ENCODE data around the gene UNC5B. TPM values are rescaled to one million over a fixed set of nuclear protein-coding genes. Genes with fewer than 3 reads are reported as not detected.
A peak's percentile ranks its signal among the peaks of the same experiment; 100 is the strongest.

The UNC5B gene
- total and polyA plus RNA-seq, 4 experiments from 2014 or later, result not detected

DNA sequence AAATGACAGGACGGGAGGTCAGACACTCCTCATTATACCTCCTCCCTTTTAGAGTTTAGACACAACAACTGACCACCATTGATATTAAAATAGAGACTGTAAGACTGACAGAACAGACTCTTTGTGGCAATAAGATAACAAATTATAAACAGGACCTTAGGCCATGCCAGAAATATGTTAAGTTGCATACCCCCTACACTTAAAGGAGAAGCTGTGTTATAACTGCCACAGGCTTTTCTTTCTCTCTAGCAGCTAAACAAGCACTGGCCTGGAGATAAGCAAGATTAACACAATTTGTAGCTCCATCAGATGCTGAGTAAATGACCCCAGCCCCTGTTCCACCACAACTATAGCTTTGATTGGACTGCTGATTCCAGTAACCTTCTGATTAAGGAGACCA, 10.5 kb upstream of the UNC5B start:
- ChIA-PET POLR2A (ENCODE audit: partially characterized antibody) (no interaction called here), CTCF (ENCODE audit: partially characterized antibody) (no interaction called here)
- no peak overlapping the region for H3K4me3 Mint-ChIP-seq
- Histone ChIP-seq H3K27ac (ENCODE audit: low read depth, low read length) (no peak overlapping the region), H3K9me3 (ENCODE audit: control insufficient read depth in 1 of 2, low read length in 2 of 2) (peaks cover 0 to 10% of the 10 kb centered on the region in 2 donors), H3K36me3 (ENCODE audit: insufficient read depth, low read length) (no peaks in the 10 kb centered on the region), H3K4me1 (ENCODE audit: insufficient read depth, low read length) (no peaks in the 10 kb centered on the region), H3K27me3 (ENCODE audit: insufficient read depth, low read length) (peaks cover 7% of the 10 kb centered on the region), H3K4me3 (ENCODE audit: low read length in 2 of 2) (no peak overlapping the region)
- H3K36me3 Mint-ChIP-seq, result peaks cover 0 to 4% of the 10 kb centered on the region in 2 donors
- H3K27me3 Mint-ChIP-seq, result peaks cover 15 to 23% of the 10 kb centered on the region in 2 donors
- peaks cover 0 to 22% (median 17%) of the 10 kb centered on the region in 8 donors for H3K9me3 Mint-ChIP-seq
- intact Hi-C loops (cut with micrococcal nuclease), result loop anchor here (10.0 kb wide), 1 partner anchor 387 kb away; the partner anchor contains the start of gene SGPL1
- H3K4me1 Mint-ChIP-seq, result no peaks in the 10 kb centered on the region
- H3K27ac Mint-ChIP-seq, result no peak overlapping the region
- no peak for DNase-seq

DNA sequence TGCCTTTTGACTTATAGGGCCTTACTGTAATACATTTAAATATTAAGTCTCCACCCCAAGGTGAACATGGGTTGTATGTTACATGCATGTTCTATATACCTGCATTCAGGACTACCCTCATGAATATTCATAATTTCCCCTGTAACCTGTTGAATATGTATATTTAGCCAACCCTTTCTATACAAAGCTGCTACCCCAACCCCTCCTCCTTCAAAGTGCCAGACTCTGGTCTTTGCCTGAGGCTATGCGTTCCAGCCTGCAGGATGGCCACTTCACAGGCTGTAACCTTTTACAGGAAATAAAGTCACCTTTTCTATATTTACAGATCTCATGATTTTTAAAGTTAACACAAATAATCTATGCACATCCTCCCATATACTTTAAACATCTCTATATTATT, 10.1 kb upstream of the UNC5B start:
- ChIA-PET POLR2A (ENCODE audit: partially characterized antibody) (no interaction called here), CTCF (ENCODE audit: partially characterized antibody) (no interaction called here)
- intact Hi-C loops (cut with micrococcal nuclease), result loop anchor here (10.0 kb wide), 1 partner anchor 388 kb away; the partner anchor contains the start of gene SGPL1
- Mint-ChIP-seq H3K36me3 (peaks cover 0 to 4% of the 10 kb centered on the region in 2 donors), H3K27ac (no peak overlapping the region), H3K4me3 (no peak overlapping the region), H3K4me1 (no peaks in the 10 kb centered on the region), H3K27me3 (peaks cover 18 to 26% of the 10 kb centered on the region in 2 donors), H3K9me3 (peaks cover 0 to 17% (median 15%) of the 10 kb centered on the region in 8 donors)
- H3K27ac ChIP-seq (ENCODE audit: low read depth, low read length), result no peak overlapping the region
- DNase-seq, result no peak
- no peak overlapping the region for H3K4me3 ChIP-seq (ENCODE audit: low read length in 2 of 2)
- H3K4me1 ChIP-seq (ENCODE audit: insufficient read depth, low read length), result no peaks in the 10 kb centered on the region
- peaks cover 0 to 7% of the 10 kb centered on the region in 2 donors for H3K9me3 ChIP-seq (ENCODE audit: control insufficient read depth in 1 of 2, low read length in 2 of 2)
- H3K36me3 ChIP-seq (ENCODE audit: insufficient read depth, low read length), result no peaks in the 10 kb centered on the region
- H3K27me3 ChIP-seq (ENCODE audit: insufficient read depth, low read length), result peaks cover 7% of the 10 kb centered on the region

DNA sequence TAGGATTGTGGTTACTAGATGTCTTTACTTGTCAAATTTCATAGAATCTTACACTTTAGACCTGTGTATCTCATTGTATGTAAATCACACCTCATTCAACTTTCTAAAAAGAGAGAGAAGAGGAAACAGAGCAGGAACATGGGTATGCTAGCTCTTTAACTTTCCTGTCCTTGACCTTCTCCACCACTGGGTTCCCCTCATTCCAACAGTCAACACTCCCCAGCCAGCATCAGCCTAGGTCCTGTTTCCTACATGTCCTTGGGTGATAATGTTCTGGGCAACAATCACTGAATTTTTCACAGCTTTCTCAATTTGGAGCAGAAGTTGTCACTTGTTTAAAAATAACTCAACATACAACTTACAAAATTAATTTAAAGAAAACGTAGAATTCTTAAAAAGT, 9.2 kb upstream of the UNC5B start:
- POLR2A ChIA-PET (ENCODE audit: partially characterized antibody), result no interaction called here
- H3K27ac Mint-ChIP-seq, result no peak overlapping the region
- peaks cover 23 to 34% of the 10 kb centered on the region in 2 donors for H3K27me3 Mint-ChIP-seq

DNA sequence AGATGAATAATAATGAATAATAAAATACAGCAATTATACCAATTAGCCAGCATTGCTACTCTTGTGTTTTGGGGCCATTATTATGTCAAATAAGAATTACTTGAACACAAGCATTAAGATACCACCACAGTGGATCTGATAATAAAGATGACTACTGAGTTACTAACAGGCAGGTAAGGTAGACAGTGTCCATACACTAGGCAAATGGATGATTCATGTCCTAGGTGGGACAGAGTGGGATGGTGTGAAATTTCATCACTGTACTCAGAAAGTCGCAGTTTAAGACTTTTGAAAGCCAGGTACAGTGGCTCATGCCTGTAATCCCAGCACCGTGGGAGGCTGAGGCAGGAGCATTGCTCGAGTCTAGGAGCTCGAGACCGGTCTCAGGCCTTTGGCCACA, 8.7 kb upstream of the UNC5B start:
- ChIA-PET POLR2A (ENCODE audit: partially characterized antibody) (no interaction called here), CTCF (ENCODE audit: partially characterized antibody) (no interaction called here)
- Mint-ChIP-seq H3K4me1 (no peaks in the 10 kb centered on the region), H3K9me3 (peaks cover 0 to 7% (median 4%) of the 10 kb centered on the region in 8 donors), H3K36me3 (peaks cover 0 to 4% of the 10 kb centered on the region in 2 donors), H3K4me3 (no peak overlapping the region), H3K27me3 (peaks cover 25 to 36% of the 10 kb centered on the region in 2 donors), H3K27ac (no peak overlapping the region)
- H3K4me1 ChIP-seq (ENCODE audit: insufficient read depth, low read length), result no peaks in the 10 kb centered on the region
- DNase-seq, result no peak
- H3K4me3 ChIP-seq (ENCODE audit: low read length in 2 of 2), result no peak overlapping the region
- peaks cover 0 to 2% of the 10 kb centered on the region in 2 donors for H3K9me3 ChIP-seq (ENCODE audit: control insufficient read depth in 1 of 2, low read length in 2 of 2)
- peaks cover 7% of the 10 kb centered on the region for H3K27me3 ChIP-seq (ENCODE audit: insufficient read depth, low read length)
- no peak overlapping the region for H3K27ac ChIP-seq (ENCODE audit: low read depth, low read length)
- intact Hi-C loops (cut with micrococcal nuclease), result loop anchor here (10.0 kb wide), 1 partner anchor 389 kb away; the partner anchor contains the start of gene SGPL1
- no peaks in the 10 kb centered on the region for H3K36me3 ChIP-seq (ENCODE audit: insufficient read depth, low read length)

More for the DNA sequence above, 9.2 kb upstream of the UNC5B start:
- Histone ChIP-seq H3K9me3 (ENCODE audit: control insufficient read depth in 1 of 2, low read length in 2 of 2) (peaks cover 0 to 7% of the 10 kb centered on the region in 2 donors), H3K4me1 (ENCODE audit: insufficient read depth, low read length) (no peaks in the 10 kb centered on the region), H3K27me3 (ENCODE audit: insufficient read depth, low read length) (peaks cover 7% of the 10 kb centered on the region), H3K36me3 (ENCODE audit: insufficient read depth, low read length) (no peaks in the 10 kb centered on the region), H3K4me3 (ENCODE audit: low read length in 2 of 2) (no peak overlapping the region), H3K27ac (ENCODE audit: low read depth, low read length) (no peak overlapping the region)
- H3K9me3 Mint-ChIP-seq, result peaks cover 0 to 13% (median 10%) of the 10 kb centered on the region in 8 donors
- no peaks in the 10 kb centered on the region for H3K4me1 Mint-ChIP-seq
- CTCF ChIA-PET (ENCODE audit: partially characterized antibody), result no interaction called here
- no peak for DNase-seq
- no peak overlapping the region for H3K4me3 Mint-ChIP-seq
- intact Hi-C loops (cut with micrococcal nuclease), result loop anchor here (10.0 kb wide), 1 partner anchor 388 kb away; the partner anchor contains the start of gene SGPL1
- H3K36me3 Mint-ChIP-seq, result peaks cover 0 to 4% of the 10 kb centered on the region in 2 donors

DNA sequence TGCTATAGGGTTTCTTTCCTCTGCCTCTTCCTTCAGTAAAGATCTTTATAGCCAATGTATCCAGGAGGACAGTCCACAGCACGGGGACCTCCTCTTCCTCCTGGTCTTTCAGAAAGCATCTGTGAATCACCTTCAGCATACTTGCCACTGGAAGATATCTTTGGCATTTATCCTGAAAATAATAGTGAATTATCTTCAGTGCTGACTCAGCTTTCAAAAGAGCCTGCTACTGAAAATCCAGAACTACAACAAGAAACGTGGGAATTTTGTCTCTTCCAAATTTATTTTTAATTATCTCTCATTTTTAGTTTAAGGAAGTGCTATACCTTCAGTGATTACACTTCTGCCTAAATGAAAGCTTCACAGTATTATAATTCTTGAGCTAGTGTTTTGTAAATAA, 7.6 kb upstream of the UNC5B start:
- H3K27ac Mint-ChIP-seq, result no peak overlapping the region
- no peak overlapping the region for H3K4me3 Mint-ChIP-seq
- Histone ChIP-seq H3K4me1 (ENCODE audit: insufficient read depth, low read length) (no peaks in the 10 kb centered on the region), H3K27ac (ENCODE audit: low read depth, low read length) (no peak overlapping the region), H3K9me3 (ENCODE audit: control insufficient read depth in 1 of 2, low read length in 2 of 2) (no peaks in the 10 kb centered on the region), H3K27me3 (ENCODE audit: insufficient read depth, low read length) (peaks cover 12% of the 10 kb centered on the region), H3K36me3 (ENCODE audit: insufficient read depth, low read length) (no peaks in the 10 kb centered on the region), H3K4me3 (ENCODE audit: low read length in 2 of 2) (no peak overlapping the region)
- CTCF ChIA-PET (ENCODE audit: partially characterized antibody), result no interaction called here
- H3K4me1 Mint-ChIP-seq, result no peaks in the 10 kb centered on the region
- H3K36me3 Mint-ChIP-seq, result no peaks in the 10 kb centered on the region
- POLR2A ChIA-PET (ENCODE audit: partially characterized antibody), result no interaction called here
- H3K9me3 Mint-ChIP-seq, result peaks cover 0 to 2% (median 0%) of the 10 kb centered on the region in 8 donors
- intact Hi-C loops (cut with micrococcal nuclease), result loop anchor here (10.0 kb wide), 1 partner anchor 390 kb away; the partner anchor contains the start of gene SGPL1
- DNase-seq, result no peak
- H3K27me3 Mint-ChIP-seq, result peaks cover 27 to 37% of the 10 kb centered on the region in 2 donors

DNA sequence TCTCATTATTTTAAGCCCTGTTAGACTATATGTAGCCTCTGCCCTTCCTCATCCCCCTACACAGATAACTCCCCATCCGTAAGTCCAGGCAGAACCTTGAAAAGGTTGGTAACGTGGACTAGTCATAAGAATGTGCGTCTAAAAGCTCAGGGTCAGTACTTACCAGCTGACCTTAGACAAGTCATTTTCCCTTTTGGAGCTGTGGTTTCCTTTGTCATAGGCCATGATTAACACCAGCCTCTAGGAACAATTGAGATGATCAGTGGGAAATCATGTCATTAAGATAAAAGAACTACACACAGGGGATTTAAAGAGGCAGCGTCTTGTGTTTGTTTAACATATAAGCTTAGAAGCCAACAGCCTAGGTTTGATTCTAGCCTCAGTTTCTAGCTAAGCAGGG, 6.9 kb upstream of the UNC5B start:
- Mint-ChIP-seq H3K9me3 (peaks cover 0 to 2% (median 0%) of the 10 kb centered on the region in 8 donors), H3K4me3 (no peak overlapping the region), H3K4me1 (no peaks in the 10 kb centered on the region), H3K27ac (no peak overlapping the region), H3K36me3 (no peaks in the 10 kb centered on the region), H3K27me3 (peaks cover 28 to 40% of the 10 kb centered on the region in 2 donors)
- intact Hi-C loops (cut with micrococcal nuclease), result loop anchor here (10.0 kb wide), 1 partner anchor 391 kb away; the partner anchor contains the start of gene SGPL1
- H3K4me1 ChIP-seq (ENCODE audit: insufficient read depth, low read length), result no peaks in the 10 kb centered on the region
- no peak for DNase-seq
- ChIA-PET POLR2A (ENCODE audit: partially characterized antibody) (no interaction called here), CTCF (ENCODE audit: partially characterized antibody) (no interaction called here)
- H3K27ac ChIP-seq (ENCODE audit: low read depth, low read length), result no peak overlapping the region
- H3K9me3 ChIP-seq (ENCODE audit: control insufficient read depth in 1 of 2, low read length in 2 of 2), result no peaks in the 10 kb centered on the region
- H3K4me3 ChIP-seq (ENCODE audit: low read length in 2 of 2), result no peak overlapping the region
- peaks cover 16% of the 10 kb centered on the region for H3K27me3 ChIP-seq (ENCODE audit: insufficient read depth, low read length)
- no peaks in the 10 kb centered on the region for H3K36me3 ChIP-seq (ENCODE audit: insufficient read depth, low read length)

DNA sequence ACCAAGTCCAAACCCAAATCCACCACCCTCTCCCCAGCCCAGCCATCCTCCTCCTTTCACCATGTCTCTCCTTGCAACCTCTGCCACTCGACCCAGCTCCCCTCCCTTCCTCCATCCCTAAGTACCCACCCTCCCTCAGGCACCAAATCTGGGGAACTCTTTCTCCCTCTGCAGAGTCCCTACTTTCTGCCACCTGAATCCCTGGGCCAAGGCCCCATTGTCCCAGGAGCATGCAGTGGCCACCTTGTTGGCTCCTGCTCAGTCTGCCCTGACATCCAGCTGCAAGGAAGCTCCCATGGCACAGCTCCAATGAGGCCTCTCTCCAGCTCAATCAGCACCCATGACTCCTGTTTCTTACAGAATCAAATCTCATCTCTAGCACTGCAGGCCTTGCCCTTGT, 5.5 kb upstream of the UNC5B start:
- ChIA-PET CTCF (ENCODE audit: partially characterized antibody) (no interaction called here), POLR2A (ENCODE audit: partially characterized antibody) (no interaction called here)
- Histone ChIP-seq H3K4me1 (ENCODE audit: insufficient read depth, low read length) (no peaks in the 10 kb centered on the region), H3K27ac (ENCODE audit: low read depth, low read length) (no peak overlapping the region), H3K4me3 (ENCODE audit: low read length in 2 of 2) (no peak overlapping the region), H3K27me3 (ENCODE audit: insufficient read depth, low read length) (peaks cover 19% of the 10 kb centered on the region), H3K9me3 (ENCODE audit: control insufficient read depth in 1 of 2, low read length in 2 of 2) (no peaks in the 10 kb centered on the region), H3K36me3 (ENCODE audit: insufficient read depth, low read length) (no peaks in the 10 kb centered on the region)
- peak overlapping the region in 1 of 7 donors; percentile 52 for H3K27ac Mint-ChIP-seq
- H3K27me3 Mint-ChIP-seq, result peaks cover 39 to 55% of the 10 kb centered on the region in 2 donors
- intact Hi-C loops (cut with micrococcal nuclease), result loop anchor here (10.0 kb wide), 1 partner anchor 392 kb away; the partner anchor contains the start of gene SGPL1
- H3K36me3 Mint-ChIP-seq, result no peaks in the 10 kb centered on the region
- no peak overlapping the region for H3K4me3 Mint-ChIP-seq
- no peaks in the 10 kb centered on the region for H3K9me3 Mint-ChIP-seq
- H3K4me1 Mint-ChIP-seq, result peaks cover 0 to 6% (median 4%) of the 10 kb centered on the region in 4 donors
- DNase-seq, result no peak
